ENCODE measurements around the gene USP53. TPM values are rescaled to one million over a fixed set of nuclear protein-coding genes. Genes with fewer than 3 reads are reported as not detected.
"Not testable (repeated sequence)": the region's sequence is repeated elsewhere in the genome, so short reads cannot be mapped to it uniquely, and the experiment has no call there.

Gene USP53
- 3.7 TPM for polyA plus RNA-seq (2012; ENCODE audit: insufficient read depth, insufficient read length)

- peak within 1 kb of the TSS; percentile 64 for H3K4me3 ChIP-seq (ENCODE audit: low read length)
Observed at GRCh38 chr4:119212234-119212963, at the start of gene USP53. Gene USP53 (plus strand): TSS chr4:119212713. CDS start chr4:119239760, 27,047 bp downstream.

GRCh38 chr4:119165767-119166166, 46.7 kb upstream of the USP53 start:
- DNase-seq (ENCODE audit: low read depth, low spot score), result no peak
- H3K4me3 ChIP-seq (ENCODE audit: low read length), result no peak overlapping the region

More at GRCh38 chr4:119212234-119212963, at the start of gene USP53:
- peak; percentile 74 for DNase-seq (ENCODE audit: low read depth, low spot score)

GRCh38 chr4:119170195-119170594, 42.3 kb upstream of the USP53 start:
- H3K4me3 ChIP-seq (ENCODE audit: low read length), result no peak overlapping the region
- DNase-seq (ENCODE audit: low read depth, low spot score), result no peak

- no peak for DNase-seq (ENCODE audit: low read depth, low spot score)
- H3K4me3 ChIP-seq (ENCODE audit: low read length), result no peak overlapping the region
Observed at GRCh38 chr4:119172223-119172622, 40.3 kb upstream of the USP53 start.

GRCh38 chr4:119173729-119174361, 38.7 kb upstream of the USP53 start:
- not testable (repeated sequence) for H3K4me3 ChIP-seq (ENCODE audit: low read length)

GRCh38 chr4:119179011-119179410, 33.5 kb upstream of the USP53 start:
- no peak overlapping the region for H3K4me3 ChIP-seq (ENCODE audit: low read length)
- DNase-seq (ENCODE audit: low read depth, low spot score), result no peak

More at GRCh38 chr4:119173729-119174361, 38.7 kb upstream of the USP53 start:
- not testable (repeated sequence) for DNase-seq (ENCODE audit: low read depth, low spot score)

- no peak overlapping the region for H3K4me3 ChIP-seq (ENCODE audit: low read length)
- DNase-seq (ENCODE audit: low read depth, low spot score), result no peak
Observed at GRCh38 chr4:119184128-119184527, 28.4 kb upstream of the USP53 start.

GRCh38 chr4:119189638-119190037, 22.9 kb upstream of the USP53 start:
- H3K4me3 ChIP-seq (ENCODE audit: low read length), result no peak overlapping the region
- DNase-seq (ENCODE audit: low read depth, low spot score), result no peak

GRCh38 chr4:119190354-119190753, 22.2 kb upstream of the USP53 start:
- no peak for DNase-seq (ENCODE audit: low read depth, low spot score)
- no peak overlapping the region for H3K4me3 ChIP-seq (ENCODE audit: low read length)

GRCh38 chr4:119191505-119191904, 21.0 kb upstream of the USP53 start:
- H3K4me3 ChIP-seq (ENCODE audit: low read length), result no peak overlapping the region
- no peak for DNase-seq (ENCODE audit: low read depth, low spot score)

GRCh38 chr4:119197772-119198212, 14.7 kb upstream of the USP53 start:
- no peak for DNase-seq (ENCODE audit: low read depth, low spot score)

GRCh38 chr4:119204916-119205315, 7.6 kb upstream of the USP53 start:
- DNase-seq (ENCODE audit: low read depth, low spot score), result no peak
- no peak overlapping the region for H3K4me3 ChIP-seq (ENCODE audit: low read length)

More at GRCh38 chr4:119197772-119198212, 14.7 kb upstream of the USP53 start:
- no peak overlapping the region for H3K4me3 ChIP-seq (ENCODE audit: low read length)

- no peak overlapping the region for H3K4me3 ChIP-seq (ENCODE audit: low read length)
- no peak for DNase-seq (ENCODE audit: low read depth, low spot score)
Observed at GRCh38 chr4:119205690-119206089, 6.8 kb upstream of the USP53 start.

- H3K4me3 ChIP-seq (ENCODE audit: low read length), result no peak overlapping the region
- DNase-seq (ENCODE audit: low read depth, low spot score), result no peak
Observed at GRCh38 chr4:119206178-119206577, 6.3 kb upstream of the USP53 start.

- DNase-seq (ENCODE audit: low read depth, low spot score), result no peak
- H3K4me3 ChIP-seq (ENCODE audit: low read length), result no peak overlapping the region
Observed at GRCh38 chr4:119207051-119207450, 5.5 kb upstream of the USP53 start.

- no peak overlapping the region for H3K4me3 ChIP-seq (ENCODE audit: low read length)
- no peak for DNase-seq (ENCODE audit: low read depth, low spot score)
Observed at GRCh38 chr4:119209077-119209476, 3.4 kb upstream of the USP53 start.

- H3K4me3 ChIP-seq (ENCODE audit: low read length), result no peak overlapping the region
- DNase-seq (ENCODE audit: low read depth, low spot score), result no peak
Observed at GRCh38 chr4:119209586-119209985, 2.9 kb upstream of the USP53 start.

GRCh38 chr4:119210775-119211174, 1.7 kb upstream of the USP53 start:
- H3K4me3 ChIP-seq (ENCODE audit: low read length), result no peak overlapping the region
- DNase-seq (ENCODE audit: low read depth, low spot score), result no peak

GRCh38 chr4:119211867-119212233, 663 bp upstream of the USP53 start:
- peak overlapping the region; percentile 64 for H3K4me3 ChIP-seq (ENCODE audit: low read length)
- no peak for DNase-seq (ENCODE audit: low read depth, low spot score)

- H3K4me3 ChIP-seq (ENCODE audit: low read length), result peak overlapping the region; percentile 64
- no peak for DNase-seq (ENCODE audit: low read depth, low spot score)
Observed at GRCh38 chr4:119212964-119213606, 572 bp downstream of the USP53 start.

Data from Jurkat, Clone E6-1 (cell line).